Body of pancreas (tissue), 4 donors: Measurements from ENCODE around the gene TOX4. TPM values are rescaled to one million over a fixed set of nuclear protein-coding genes. Genes with fewer than 3 reads are reported as not detected.

Experiments used
- ATAC-seq: fragments of 150-250 bp; one replicate; pipeline ENCODE4 v1.9.1; 2016
- DNase-seq, 4 donors: peaks; one replicate each; pipeline ENCODE4 v3.0.0-alpha.2; 2019
- H3K27ac ChIP-seq, 4 donors: fragments of 200-600 bp; sonication (generic); 1 replicate in 3 of 4; 2 replicates in 1 of 4; pipeline versions ENCODE4 v1.5.1 to v1.6.1; 2016 to 2019; ENCODE audit warnings: mild to moderate bottlenecking in 1 of 4, mixed read lengths in 1 of 4, moderate library complexity in 1 of 4
- H3K27me3 ChIP-seq, 2 donors: fragments of 200-600 bp; sonication (generic); one replicate each; pipeline ENCODE4 v1.6.0; 2016; ENCODE audit warnings: mild to moderate bottlenecking in 1 of 2
- H3K36me3 ChIP-seq, 2 donors: fragments of 200-600 bp; sonication (generic); replicated peaks in 1 of 2; 2 replicates each; pipeline ENCODE4 v1.5.1; 2016; ENCODE audit warnings: low read depth in 2 of 2; ENCODE audit not compliant: insufficient read depth in 1 of 2
- H3K4me1 ChIP-seq: fragments of 200-600 bp; sonication (generic); one replicate; pipeline ENCODE4 v1.6.0; 2016
- H3K4me3 ChIP-seq, 2 donors: fragments of 200-600 bp; sonication (generic); 1 replicate in 1 of 2; 2 replicates in 1 of 2; pipeline ENCODE4 v1.5.1; 2016 to 2019
- H3K9me3 ChIP-seq, 3 donors: fragments of 200-600 bp; sonication (generic); 1 replicate in 2 of 3; 2 replicates in 1 of 3; pipeline ENCODE4 v1.5.1; 2016
- CTCF ChIP-seq, 7 experiments: fragments of 450-650 bp in 4 of 7; fragments of 200-600 bp in 3 of 7; sonication (generic) in 3 of 7; IDR thresholded peaks; one replicate each; pipeline ENCODE4 v1.5.1; 2016 to 2019; ENCODE audit warnings: antibody characterized with exemption in 7 of 7
- POLR2A ChIP-seq, 3 donors: fragments of 450-650 bp; IDR thresholded peaks; one replicate each; pipeline ENCODE4 v1.6.1; 2016; ENCODE audit warnings: antibody characterized with exemption in 3 of 3, mild to moderate bottlenecking in 2 of 3
- WGBS, 2 donors: methylation state at CpG; one replicate each; pipeline ENCODE4 v1.1.5; 2017; 5-methylcytosine and 5-hydroxymethylcytosine counted together
- intact Hi-C: fragments of 100-400 bp; cut with DNase I; formaldehyde crosslinking; loops from one replicate; pipeline ENCODE4 v1.15.1; 2023
- total RNA-seq, 2 donors: library from RNA; depleted of rRNA; stranded (reverse); fragments of >200 nt; gene quantifications; one replicate each; pipeline ENCODE4 v1.1.0, GENCODE V29; 2016

The TOX4 gene
- 10 to 100 TPM; 13.2 to 31.6 TPM for total RNA-seq

- TF ChIP-seq CTCF (IDR thresholded peaks at IDR 0.05) (peak; percentile 95 to 100 (median 100)), POLR2A (IDR thresholded peaks at IDR 0.05) (peak in 2 of 3 donors; percentile 80 to 92)
- Histone ChIP-seq H3K36me3 (peaks cover 0 to 2% of the 10 kb centered on the region in 2 donors), H3K27ac (peak within 1 kb of the TSS; percentile 81 to 91 (median 82)), H3K27me3 (no peaks in the 10 kb centered on the region), H3K9me3 (no peaks in the 10 kb centered on the region), H3K4me1 (peaks cover 24% of the 10 kb centered on the region), H3K4me3 (peak within 1 kb of the TSS; percentile 60 to 84)
- DNase-seq (peak; percentile 96 to 98 (median 96)), ATAC-seq (peak; percentile 98)
- intact Hi-C loops: no loop called here
- 1% methylated on average over 46 to 49 of the region's 49 CpGs for WGBS, 2 donors
Measured at GRCh38 chr14:21476925-21477681, at the start of gene TOX4, which contains the start of gene RAB2B. TSS of gene TOX4 (plus strand) at chr14:21477195. CDS start at chr14:21477279, 84 bp downstream. TSS of gene RAB2B (minus strand) at chr14:21476959. CDS start at chr14:21476872, 87 bp downstream.

GRCh38 chr14:21428930-21429329 lies 48.1 kb upstream of the TOX4 start:
- DNase-seq (peak; percentile 73 to 87 (median 78)), ATAC-seq (peak; percentile 48)
- TF ChIP-seq CTCF (IDR thresholded peaks at IDR 0.05) (no peak), POLR2A (IDR thresholded peaks at IDR 0.05) (no peak)
- 20 to 25% methylated on average over 4 of the region's 4 CpGs for WGBS, 2 donors
- H3K4me1 ChIP-seq: no peaks in the 10 kb centered on the region
- H3K9me3 ChIP-seq: no peaks in the 10 kb centered on the region
- H3K27me3 ChIP-seq: no peaks in the 10 kb centered on the region
- no peak overlapping the region for H3K27ac ChIP-seq
- H3K36me3 ChIP-seq: peaks cover 3 to 44% of the 10 kb centered on the region in 2 donors
- H3K4me3 ChIP-seq: no peak overlapping the region
- intact Hi-C loops: no loop called here

- ATAC-seq (no peak), DNase-seq (no peak)
- no peak for TF ChIP-seq POLR2A (IDR thresholded peaks at IDR 0.05)
- TF ChIP-seq CTCF (IDR thresholded peaks at IDR 0.05): no peak
- Histone ChIP-seq H3K27ac (no peak overlapping the region), H3K9me3 (no peaks in the 10 kb centered on the region), H3K27me3 (no peaks in the 10 kb centered on the region), H3K4me1 (peaks cover 14% of the 10 kb centered on the region), H3K36me3 (peaks cover 3 to 30% of the 10 kb centered on the region in 2 donors), H3K4me3 (no peak overlapping the region)
- WGBS, 2 donors: 91 to 97% methylated on average over 2 of the region's 2 CpGs
- intact Hi-C loops: no loop called here
Measured at GRCh38 chr14:21431126-21431525, 45.9 kb upstream of the TOX4 start.

- no peaks in the 10 kb centered on the region for H3K9me3 ChIP-seq
- 2% methylated on average over 11 of the region's 11 CpGs for WGBS, 2 donors
- H3K4me1 ChIP-seq: peaks cover 27% of the 10 kb centered on the region
- no peaks in the 10 kb centered on the region for H3K36me3 ChIP-seq
- no peak for TF ChIP-seq CTCF (IDR thresholded peaks at IDR 0.05)
- TF ChIP-seq POLR2A (IDR thresholded peaks at IDR 0.05): no peak
- H3K4me3 ChIP-seq: peak overlapping the region; percentile 59 to 77
- peak; percentile 13 for ATAC-seq
- no peaks in the 10 kb centered on the region for H3K27me3 ChIP-seq
- intact Hi-C loops: no loop called here
- no peak for DNase-seq
- H3K27ac ChIP-seq: peak overlapping the region; percentile 80 to 93 (median 89)
Measured at GRCh38 chr14:21436567-21437062, 40.4 kb upstream of the TOX4 start.
